NCI-H524 (cell line): Measurements from ENCODE around the gene COL24A1.
"Not testable (repeated sequence)": the region's sequence is repeated elsewhere in the genome, so short reads cannot be mapped to it uniquely, and the experiment has no call there.

Experiments used
- DNase-seq, 2 experiments: peaks; one replicate each; lab custom pipeline; 2025; lab: John Stamatoyannopoulos, UW

The COL24A1 gene

GRCh38 chr1:85889870-85890269 is 266.7 kb downstream of the COL24A1 start:
- no peak for DNase-seq

GRCh38 chr1:85888921-85889320 is 267.7 kb downstream of the COL24A1 start:
- no peak for DNase-seq

- DNase-seq: no peak
Measured at GRCh38 chr1:85884372-85885035, 272.1 kb downstream of the COL24A1 start.

GRCh38 chr1:85867189-85867588 is 289.4 kb downstream of the COL24A1 start:
- DNase-seq: no peak

- DNase-seq: no peak
Measured at GRCh38 chr1:85865213-85865612, 291.4 kb downstream of the COL24A1 start.

GRCh38 chr1:85864727-85865126 is 291.8 kb downstream of the COL24A1 start:
- DNase-seq: no peak

- DNase-seq: not testable (repeated sequence)
Measured at GRCh38 chr1:85863639-85864038, 292.9 kb downstream of the COL24A1 start.

- DNase-seq: no peak
Measured at GRCh38 chr1:85862456-85862855, 294.1 kb downstream of the COL24A1 start.

GRCh38 chr1:85857991-85858390 is 298.6 kb downstream of the COL24A1 start:
- no peak for DNase-seq

GRCh38 chr1:85850238-85850637 is 306.3 kb downstream of the COL24A1 start:
- DNase-seq: no peak

GRCh38 chr1:85849660-85850059 is 306.9 kb downstream of the COL24A1 start:
- DNase-seq: no peak

- no peak for DNase-seq
Measured at GRCh38 chr1:85847356-85847755, 309.2 kb downstream of the COL24A1 start.

GRCh38 chr1:85846706-85847105 is 309.9 kb downstream of the COL24A1 start:
- DNase-seq: no peak

GRCh38 chr1:85839459-85839858 is 317.1 kb downstream of the COL24A1 start:
- no peak for DNase-seq

- no peak for DNase-seq
Measured at GRCh38 chr1:85838238-85838637, 318.3 kb downstream of the COL24A1 start.

- DNase-seq: no peak
Measured at GRCh38 chr1:85836736-85837135, 319.8 kb downstream of the COL24A1 start.

- not testable (repeated sequence) for DNase-seq
Measured at GRCh38 chr1:85833165-85833564, 323.4 kb downstream of the COL24A1 start.

- DNase-seq: no peak
Measured at GRCh38 chr1:85830837-85831236, 325.7 kb downstream of the COL24A1 start.

- DNase-seq: no peak
Measured at GRCh38 chr1:85824066-85824840, 332.3 kb downstream of the COL24A1 start.

GRCh38 chr1:85822696-85823095 is 333.9 kb downstream of the COL24A1 start:
- no peak for DNase-seq

- no peak for DNase-seq
Measured at GRCh38 chr1:85818371-85818770, 338.2 kb downstream of the COL24A1 start.

GRCh38 chr1:85816606-85817005 is 340.0 kb downstream of the COL24A1 start:
- no peak for DNase-seq

GRCh38 chr1:85815906-85816305 is 340.7 kb downstream of the COL24A1 start:
- DNase-seq: no peak
